Activated naive CD8-positive, alpha-beta T cell treated with anti-CD3 and anti-CD28 coated beads for 36 hours (primary cell): Measurements from ENCODE around the gene CCDC102A. TPM values are rescaled to one million over a fixed set of nuclear protein-coding genes. Genes with fewer than 3 reads are reported as not detected.
"Not testable (repeated sequence)": the region's sequence is repeated elsewhere in the genome, so short reads cannot be mapped to it uniquely, and the experiment has no call there.

Source experiments
- DNase-seq: peaks from one replicate; pipeline ENCODE4 v3.0.0; 2021
- H3K27ac Mint-ChIP-seq: one replicate; pipeline ENCODE4 v1.8.0; 2022; ENCODE audit warnings: mild to moderate bottlenecking, moderate library complexity, mixed read lengths
- H3K27me3 Mint-ChIP-seq: one replicate; pipeline ENCODE4 v1.8.0; 2022; ENCODE audit warnings: mild to moderate bottlenecking, mixed read lengths
- H3K36me3 Mint-ChIP-seq: one replicate; pipeline ENCODE4 v1.8.0; 2021; ENCODE audit warnings: mild to moderate bottlenecking, mixed read lengths
- H3K4me1 Mint-ChIP-seq: one replicate; pipeline ENCODE4 v1.8.0; 2021; ENCODE audit warnings: mixed read lengths
- H3K4me3 Mint-ChIP-seq: one replicate; pipeline ENCODE4 v1.8.0; 2022; ENCODE audit warnings: mild to moderate bottlenecking, moderate library complexity, mixed read lengths
- H3K9me3 Mint-ChIP-seq: one replicate; pipeline ENCODE4 v1.8.0; 2022; ENCODE audit warnings: mixed read lengths
- total RNA-seq, 2 experiments: library from RNA; stranded (reverse); gene quantifications; one replicate each; pipeline ENCODE4 v1.2.3, GENCODE V29; 2021

Gene CCDC102A
- total RNA-seq, 2 experiments from 2014 or later = 8.7 to 10.2 TPM

- Mint-ChIP-seq H3K36me3 (peaks cover 4% of the 10 kb centered on the region), H3K4me1 (peaks cover 15% of the 10 kb centered on the region), H3K4me3 (no peak overlapping the region), H3K27me3 (no peaks in the 10 kb centered on the region), H3K27ac (no peak overlapping the region), H3K9me3 (peaks cover 23% of the 10 kb centered on the region)
- no peak for DNase-seq
These were observed 19.5 kb upstream of the CCDC102A start for GRCh38 chr16:57555831-57556230.

- Mint-ChIP-seq H3K27me3 (no peaks in the 10 kb centered on the region), H3K9me3 (peaks cover 16% of the 10 kb centered on the region), H3K4me1 (peaks cover 30% of the 10 kb centered on the region), H3K27ac (no peak overlapping the region), H3K36me3 (peaks cover 4% of the 10 kb centered on the region), H3K4me3 (no peak overlapping the region)
- no peak for DNase-seq
These were observed 14.7 kb upstream of the CCDC102A start for GRCh38 chr16:57551057-57551456.

GRCh38 chr16:57549730-57550129, 13.4 kb upstream of the CCDC102A start:
- Mint-ChIP-seq H3K36me3 (no peaks in the 10 kb centered on the region), H3K4me3 (no peak overlapping the region), H3K4me1 (peaks cover 33% of the 10 kb centered on the region), H3K9me3 (peaks cover 6% of the 10 kb centered on the region), H3K27me3 (no peaks in the 10 kb centered on the region), H3K27ac (no peak overlapping the region)
- no peak for DNase-seq

GRCh38 chr16:57548408-57548807, 12.0 kb upstream of the CCDC102A start:
- no peaks in the 10 kb centered on the region for H3K36me3 Mint-ChIP-seq
- peaks cover 6% of the 10 kb centered on the region for H3K9me3 Mint-ChIP-seq
- H3K27me3 Mint-ChIP-seq = no peaks in the 10 kb centered on the region
- peaks cover 46% of the 10 kb centered on the region for H3K4me1 Mint-ChIP-seq
- no peak for DNase-seq
- no peak overlapping the region for H3K4me3 Mint-ChIP-seq
- H3K27ac Mint-ChIP-seq = no peak overlapping the region

- not testable (repeated sequence) for H3K27ac Mint-ChIP-seq, H3K9me3 Mint-ChIP-seq, H3K27me3 Mint-ChIP-seq, DNase-seq, H3K4me3 Mint-ChIP-seq, H3K36me3 Mint-ChIP-seq
- peaks cover 51% of the 10 kb centered on the region for H3K4me1 Mint-ChIP-seq
These were observed 11.2 kb upstream of the CCDC102A start for GRCh38 chr16:57547524-57547923.

- Mint-ChIP-seq H3K36me3 (no peaks in the 10 kb centered on the region), H3K4me3 (no peak overlapping the region), H3K27ac (no peak overlapping the region), H3K27me3 (no peaks in the 10 kb centered on the region), H3K9me3 (no peaks in the 10 kb centered on the region), H3K4me1 (peaks cover 42% of the 10 kb centered on the region)
- no peak for DNase-seq
These were observed 7.8 kb upstream of the CCDC102A start for GRCh38 chr16:57544124-57544653.

- Mint-ChIP-seq H3K27ac (peak overlapping the region; percentile 67), H3K9me3 (no peaks in the 10 kb centered on the region), H3K4me1 (peaks cover 57% of the 10 kb centered on the region), H3K4me3 (peak overlapping the region; percentile 60), H3K27me3 (no peaks in the 10 kb centered on the region), H3K36me3 (no peaks in the 10 kb centered on the region)
- no peak for DNase-seq
These were observed 5.5 kb upstream of the CCDC102A start for GRCh38 chr16:57541754-57542435.

- DNase-seq = no peak
- Mint-ChIP-seq H3K27ac (no peak overlapping the region), H3K4me3 (no peak overlapping the region), H3K27me3 (no peaks in the 10 kb centered on the region), H3K4me1 (peaks cover 59% of the 10 kb centered on the region), H3K36me3 (no peaks in the 10 kb centered on the region), H3K9me3 (no peaks in the 10 kb centered on the region)
These were observed 4.8 kb upstream of the CCDC102A start for GRCh38 chr16:57540906-57541753.

GRCh38 chr16:57540387-57540786, 4.0 kb upstream of the CCDC102A start:
- peaks cover 62% of the 10 kb centered on the region for H3K4me1 Mint-ChIP-seq
- H3K9me3 Mint-ChIP-seq = no peaks in the 10 kb centered on the region
- no peak for DNase-seq
- no peak overlapping the region for H3K4me3 Mint-ChIP-seq
- no peaks in the 10 kb centered on the region for H3K27me3 Mint-ChIP-seq
- H3K27ac Mint-ChIP-seq = no peak overlapping the region
- H3K36me3 Mint-ChIP-seq = no peaks in the 10 kb centered on the region

GRCh38 chr16:57539072-57539796, 2.9 kb upstream of the CCDC102A start:
- peaks cover 60% of the 10 kb centered on the region for H3K4me1 Mint-ChIP-seq
- no peaks in the 10 kb centered on the region for H3K9me3 Mint-ChIP-seq
- H3K4me3 Mint-ChIP-seq = no peak overlapping the region
- peak overlapping the region; percentile 92 for H3K27ac Mint-ChIP-seq
- DNase-seq = no peak
- H3K36me3 Mint-ChIP-seq = peaks cover 2% of the 10 kb centered on the region
- H3K27me3 Mint-ChIP-seq = no peaks in the 10 kb centered on the region

- no peak for DNase-seq
These were observed 1.9 kb upstream of the CCDC102A start for GRCh38 chr16:57538235-57538721.

GRCh38 chr16:57537581-57538234, 1.3 kb upstream of the CCDC102A start:
- Mint-ChIP-seq H3K4me1 (peaks cover 59% of the 10 kb centered on the region), H3K27ac (peak overlapping the region; percentile 92), H3K27me3 (no peaks in the 10 kb centered on the region), H3K9me3 (no peaks in the 10 kb centered on the region), H3K4me3 (peak overlapping the region; percentile 80), H3K36me3 (peaks cover 2% of the 10 kb centered on the region)
- no peak for DNase-seq

More at GRCh38 chr16:57538235-57538721, 1.9 kb upstream of the CCDC102A start:
- Mint-ChIP-seq H3K36me3 (peaks cover 2% of the 10 kb centered on the region), H3K27ac (peak overlapping the region; percentile 92), H3K27me3 (no peaks in the 10 kb centered on the region), H3K4me3 (peak overlapping the region; percentile 35), H3K4me1 (peaks cover 60% of the 10 kb centered on the region), H3K9me3 (no peaks in the 10 kb centered on the region)

- Mint-ChIP-seq H3K27ac (peak overlapping the region; percentile 92), H3K27me3 (no peaks in the 10 kb centered on the region), H3K9me3 (no peaks in the 10 kb centered on the region), H3K4me3 (peak overlapping the region; percentile 80), H3K4me1 (peaks cover 58% of the 10 kb centered on the region), H3K36me3 (peaks cover 2% of the 10 kb centered on the region)
- DNase-seq = no peak
These were observed 779 bp upstream of the CCDC102A start for GRCh38 chr16:57537194-57537505.

GRCh38 chr16:57535680-57536305, 578 bp downstream of the CCDC102A start:
- DNase-seq = peak; percentile 93
- H3K4me1 Mint-ChIP-seq = peaks cover 66% of the 10 kb centered on the region
- no peaks in the 10 kb centered on the region for H3K27me3 Mint-ChIP-seq
- peaks cover 2% of the 10 kb centered on the region for H3K36me3 Mint-ChIP-seq
- peak overlapping the region; percentile 81 for H3K27ac Mint-ChIP-seq
- peak overlapping the region; percentile 80 for H3K4me3 Mint-ChIP-seq
- H3K9me3 Mint-ChIP-seq = no peaks in the 10 kb centered on the region
